Smooth muscle cell of the brain vasculature (primary cell): Measurements from ENCODE around the gene NELFB.

Experiments
- DNase-seq: peaks from one replicate; pipeline ENCODE4 v3.0.0-alpha.2; 2012; ENCODE audit warnings: low read depth, low spot score

The NELFB gene

DNA sequence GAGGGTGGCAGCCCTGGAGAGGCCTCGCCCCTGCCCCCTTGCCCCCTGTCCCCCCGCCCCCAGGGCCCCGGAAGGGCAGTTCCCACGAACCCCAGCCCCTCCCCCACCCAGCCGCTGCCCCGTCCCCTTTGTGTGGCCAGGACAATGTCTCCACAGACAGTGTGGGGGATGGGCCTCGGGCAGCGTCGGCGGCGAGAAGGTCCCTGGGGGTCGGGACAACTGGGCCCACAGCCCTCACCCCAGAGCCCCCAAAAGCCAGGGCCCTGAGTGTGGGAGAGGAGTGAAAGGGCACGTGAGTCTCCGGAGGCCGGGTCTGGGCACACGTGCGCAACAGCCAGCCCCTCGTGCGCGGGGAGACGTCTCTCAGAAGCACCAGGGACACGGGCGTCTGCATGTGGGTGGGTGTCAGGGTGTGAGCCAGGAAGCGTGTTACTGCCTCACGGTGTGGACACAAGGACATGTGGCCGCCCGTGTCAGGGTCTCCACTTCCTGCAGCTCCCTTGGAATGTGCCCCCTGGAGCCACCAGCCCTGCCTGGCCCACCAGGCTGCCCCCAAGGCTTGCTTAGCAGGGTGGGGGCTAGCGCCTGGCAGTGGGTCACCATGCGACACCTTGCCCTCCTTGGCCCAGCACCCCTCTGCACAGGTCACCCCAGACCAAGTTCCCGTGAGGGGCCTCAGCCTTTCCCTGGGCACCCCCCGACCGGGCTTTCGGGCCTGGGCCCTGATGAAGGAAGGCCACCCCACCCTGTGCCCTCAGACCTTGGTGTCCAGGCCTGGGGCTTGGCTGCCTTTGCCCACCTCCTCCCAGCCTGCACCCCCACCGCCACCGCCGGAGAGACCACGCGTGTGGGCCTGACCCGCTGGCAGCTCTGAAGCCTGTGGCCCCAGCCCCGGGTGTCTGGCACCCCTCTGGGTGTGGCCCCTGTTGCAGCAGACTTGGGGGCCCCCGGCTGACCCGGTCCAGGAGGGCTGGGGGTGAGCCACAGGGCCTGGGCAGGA is 59.7 kb downstream of the NELFB start:
- DNase-seq, result no peak

DNA sequence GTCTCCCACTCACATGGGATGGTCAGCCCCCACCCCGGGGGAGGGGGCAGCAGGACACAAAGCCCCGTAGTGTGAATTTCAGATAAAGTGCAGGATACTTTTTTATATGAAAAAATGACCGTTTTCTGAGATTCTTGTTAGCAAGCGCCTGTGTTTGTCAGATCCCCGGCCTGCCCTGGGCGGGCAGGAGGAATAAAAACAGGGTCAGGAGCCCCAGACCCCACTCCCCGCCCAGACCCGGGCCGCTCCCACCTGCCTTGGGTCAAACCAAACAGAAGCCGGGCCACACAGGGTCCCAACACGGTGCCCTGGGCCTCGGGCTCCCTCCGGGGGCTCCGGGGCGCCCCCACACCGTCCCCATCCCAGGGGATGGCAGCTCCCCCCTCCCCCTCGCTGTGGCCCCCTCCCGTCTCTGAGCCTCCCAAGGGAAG is 60.5 kb downstream of the NELFB start:
- no peak for DNase-seq

DNA sequence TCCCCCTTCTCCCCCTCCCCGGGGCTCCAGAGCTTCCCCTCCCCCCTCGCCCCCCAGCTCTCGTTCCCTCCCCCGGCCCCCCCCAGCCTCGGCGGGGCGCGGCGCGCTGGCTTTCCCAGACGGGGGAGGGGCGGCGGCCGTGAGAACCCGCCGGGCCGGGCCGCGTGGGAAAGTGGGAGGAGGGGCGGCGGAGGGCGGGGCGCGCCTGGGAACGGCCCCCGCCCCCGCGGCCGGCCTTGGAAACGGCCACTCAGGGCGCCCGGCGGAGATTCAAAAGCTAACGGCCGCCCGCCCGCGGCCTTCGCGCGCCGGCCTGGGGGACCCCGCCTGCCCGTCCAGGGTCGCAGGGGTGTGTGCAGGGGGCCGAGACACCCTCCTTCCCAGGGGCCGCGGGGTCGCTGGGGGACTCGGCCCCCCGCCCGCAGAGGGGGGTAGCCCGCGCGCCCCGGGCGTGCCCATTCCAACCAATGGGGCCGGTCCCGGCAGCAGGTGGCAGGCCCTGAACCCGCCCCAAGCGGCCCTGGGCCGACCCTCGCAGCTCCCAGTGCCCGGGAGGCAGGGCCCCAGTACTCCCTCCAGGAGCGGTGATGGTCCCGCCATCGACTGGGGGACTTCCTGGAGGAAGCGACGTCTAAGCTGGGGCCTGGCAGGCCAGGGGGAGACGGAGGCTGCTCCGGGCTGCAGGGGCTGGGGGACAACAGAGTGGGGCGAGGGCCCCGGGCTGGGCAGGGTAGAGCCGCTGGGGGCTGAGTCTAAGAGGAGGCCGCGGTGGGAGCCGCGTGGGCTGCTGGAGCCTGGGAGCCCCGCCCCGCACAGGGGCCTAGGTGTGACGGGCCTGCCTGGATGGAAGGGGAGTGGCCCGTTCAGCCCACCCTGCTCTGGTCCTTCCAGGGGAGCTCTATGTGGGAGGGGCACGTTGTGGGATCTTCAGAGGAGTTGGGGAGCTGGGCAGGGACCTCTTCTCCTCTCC is 61.2 kb downstream of the NELFB start:
- DNase-seq, result no peak

DNA sequence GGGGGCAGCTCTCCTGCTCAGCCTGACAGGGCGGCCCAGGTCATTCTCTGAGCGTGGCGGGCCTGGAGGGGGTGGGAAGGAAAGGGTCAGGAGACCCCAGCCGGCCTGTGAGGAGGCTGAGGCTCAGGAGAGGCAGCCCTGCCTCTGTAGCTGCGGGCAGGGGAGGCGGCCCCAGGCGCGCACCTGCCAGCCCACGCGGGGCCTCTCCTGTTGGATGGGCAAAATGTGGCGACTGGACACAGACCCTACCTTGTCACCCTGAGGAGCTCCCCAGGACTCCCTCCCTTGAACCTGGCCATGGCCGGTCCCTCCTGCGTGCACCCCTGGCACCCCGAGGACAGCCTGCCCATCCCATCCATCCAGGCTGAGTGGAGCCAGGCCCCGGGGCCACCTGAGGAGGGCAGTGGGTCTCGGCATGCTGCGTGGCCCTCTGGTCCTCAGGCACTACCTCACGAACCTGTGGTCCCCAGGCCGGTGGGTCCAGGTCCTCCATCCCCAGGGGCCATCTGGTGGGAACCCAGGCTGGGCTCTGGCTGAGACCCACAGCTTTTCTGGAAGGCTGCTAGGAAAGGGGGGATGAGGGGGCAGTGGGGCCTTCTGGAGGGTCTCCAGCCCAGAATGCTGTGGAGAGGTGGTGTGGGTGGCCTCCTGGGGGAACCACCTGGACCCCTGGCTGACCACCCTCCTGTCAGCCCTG is 62.0 kb downstream of the NELFB start:
- DNase-seq, result no peak

DNA sequence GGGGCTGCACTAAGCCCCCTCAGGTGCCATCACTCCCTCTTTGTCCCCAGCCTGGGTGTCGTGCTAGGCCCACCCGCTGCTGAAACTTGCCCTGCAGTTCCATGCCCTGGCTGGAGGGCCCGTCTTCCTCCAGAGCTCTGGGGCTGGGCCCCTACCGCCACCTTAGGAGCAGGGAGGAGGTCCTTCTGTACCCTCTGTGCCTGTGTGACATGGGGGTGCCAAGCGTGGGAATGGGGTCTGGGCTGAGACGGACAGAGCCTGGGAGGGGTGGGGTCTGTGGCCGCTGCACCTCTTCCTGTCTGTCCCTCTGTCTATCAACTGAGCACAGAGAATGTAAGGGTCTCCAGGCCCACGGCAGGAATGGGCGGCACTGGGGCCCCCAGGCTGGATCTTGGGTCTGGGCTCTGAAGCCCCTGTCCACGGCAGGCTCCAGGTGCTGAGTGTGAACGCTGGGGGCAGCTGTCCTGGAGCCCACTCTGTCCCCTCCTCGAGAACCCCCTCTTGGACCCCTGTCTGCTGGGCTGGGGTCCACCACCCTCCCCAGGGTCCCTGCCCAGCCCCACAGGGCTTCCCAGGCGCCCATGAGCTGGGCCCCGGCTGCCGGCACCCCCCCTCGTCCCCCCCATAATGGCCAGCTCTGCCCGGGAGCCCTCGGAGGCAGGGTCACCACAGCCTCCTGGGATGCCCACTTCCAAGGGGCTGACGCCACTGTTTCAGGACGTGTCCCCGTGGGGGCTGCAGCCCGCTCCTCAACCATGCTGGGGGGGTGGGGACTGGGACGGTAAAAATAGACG is 62.8 kb downstream of the NELFB start:
- DNase-seq, result no peak

DNA sequence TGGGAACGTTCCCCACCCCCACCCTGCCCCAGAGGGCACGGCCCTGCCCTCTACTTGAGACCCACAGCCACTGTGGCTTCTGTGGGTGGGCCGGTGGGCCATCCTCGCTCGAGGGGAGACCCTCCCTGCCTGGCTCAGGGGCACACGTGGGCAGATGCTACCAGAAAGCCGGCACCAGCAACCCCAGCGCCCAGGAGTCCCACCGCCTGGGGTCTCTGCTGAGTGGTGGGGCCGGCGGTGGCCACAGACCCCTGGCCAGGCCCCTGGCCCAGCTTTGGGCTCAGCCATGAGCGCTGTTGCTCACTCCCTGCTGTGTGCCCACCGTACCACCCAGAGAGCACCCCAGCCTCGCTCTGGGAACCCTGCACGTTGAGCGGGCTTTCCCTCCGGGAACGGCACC is 63.5 kb downstream of the NELFB start:
- DNase-seq, result no peak

DNA sequence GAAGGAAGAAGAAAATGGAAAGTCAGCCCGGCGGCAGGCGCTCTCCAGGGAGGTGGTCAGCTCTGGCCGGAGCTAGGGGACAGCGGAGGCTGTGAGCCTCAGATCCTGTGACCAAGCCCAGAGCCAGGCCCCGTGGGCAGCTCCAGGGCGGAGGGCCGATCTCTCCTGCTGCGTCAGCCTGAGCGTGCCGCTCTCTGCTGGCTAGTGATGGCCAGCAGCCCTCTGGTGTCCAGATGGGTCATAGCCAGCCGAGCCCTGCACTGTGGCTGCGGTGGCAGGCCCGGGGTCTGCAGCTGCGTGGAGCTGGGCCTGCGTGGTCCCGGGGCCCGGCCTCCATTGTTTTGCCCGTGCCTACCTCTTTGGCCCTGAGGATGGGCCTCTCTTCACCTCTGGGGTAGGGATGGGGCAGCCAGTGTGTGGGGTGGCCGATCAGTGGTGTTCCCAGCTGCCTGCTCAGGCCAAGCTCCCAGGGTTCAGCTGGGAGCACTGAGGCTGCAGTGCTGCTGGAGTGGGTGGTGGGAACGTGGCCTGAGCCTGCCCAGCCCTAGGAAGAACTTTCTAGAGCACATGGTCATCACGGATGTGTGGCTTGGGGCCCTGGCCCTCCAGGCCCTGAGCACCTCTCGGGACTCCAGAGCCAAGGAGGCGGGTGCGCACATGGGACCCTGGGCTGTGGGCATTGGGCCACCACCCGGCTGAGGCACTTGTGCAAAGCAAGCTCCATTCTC is 64.0 kb downstream of the NELFB start:
- DNase-seq, result no peak

DNA sequence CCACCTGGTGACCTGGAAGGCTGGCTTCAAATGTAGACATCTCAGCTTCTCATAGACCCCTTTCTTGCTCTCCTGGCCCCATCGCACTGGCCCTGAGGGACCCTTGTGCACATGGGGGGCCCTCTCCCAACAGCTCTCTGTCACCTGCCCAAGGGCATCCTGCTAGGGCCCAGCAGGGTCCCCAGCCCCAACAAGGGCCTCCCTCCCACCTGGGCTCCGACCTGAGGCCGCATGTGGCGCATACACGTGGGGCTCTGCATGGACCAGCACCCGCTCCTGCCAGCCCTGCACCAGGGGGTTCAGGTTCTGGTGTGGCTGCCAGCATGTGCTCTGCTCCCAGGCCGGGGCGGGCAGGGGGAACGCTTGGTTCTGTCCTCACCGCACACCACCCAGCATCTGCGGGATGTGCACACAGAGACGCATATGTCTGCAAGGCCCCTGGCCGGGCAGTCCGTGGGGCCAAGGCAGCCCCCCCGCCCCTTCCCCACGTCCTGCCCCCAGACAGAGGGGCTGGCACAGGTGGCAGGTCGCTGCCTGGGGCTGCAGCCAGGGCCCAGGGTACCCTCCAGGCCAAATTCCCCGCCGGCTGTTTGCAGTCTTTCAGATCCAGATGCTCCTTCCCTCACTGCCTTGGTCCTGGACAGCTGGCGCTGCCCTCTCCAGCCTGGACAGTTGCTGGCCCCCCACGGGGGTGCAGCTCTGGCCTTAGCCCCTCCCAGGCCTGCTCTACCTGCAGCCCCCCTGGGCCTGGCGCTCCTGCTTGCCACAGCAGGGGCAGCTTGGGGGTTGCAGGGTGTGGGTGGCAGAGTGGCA is 64.8 kb downstream of the NELFB start:
- no peak for DNase-seq

DNA sequence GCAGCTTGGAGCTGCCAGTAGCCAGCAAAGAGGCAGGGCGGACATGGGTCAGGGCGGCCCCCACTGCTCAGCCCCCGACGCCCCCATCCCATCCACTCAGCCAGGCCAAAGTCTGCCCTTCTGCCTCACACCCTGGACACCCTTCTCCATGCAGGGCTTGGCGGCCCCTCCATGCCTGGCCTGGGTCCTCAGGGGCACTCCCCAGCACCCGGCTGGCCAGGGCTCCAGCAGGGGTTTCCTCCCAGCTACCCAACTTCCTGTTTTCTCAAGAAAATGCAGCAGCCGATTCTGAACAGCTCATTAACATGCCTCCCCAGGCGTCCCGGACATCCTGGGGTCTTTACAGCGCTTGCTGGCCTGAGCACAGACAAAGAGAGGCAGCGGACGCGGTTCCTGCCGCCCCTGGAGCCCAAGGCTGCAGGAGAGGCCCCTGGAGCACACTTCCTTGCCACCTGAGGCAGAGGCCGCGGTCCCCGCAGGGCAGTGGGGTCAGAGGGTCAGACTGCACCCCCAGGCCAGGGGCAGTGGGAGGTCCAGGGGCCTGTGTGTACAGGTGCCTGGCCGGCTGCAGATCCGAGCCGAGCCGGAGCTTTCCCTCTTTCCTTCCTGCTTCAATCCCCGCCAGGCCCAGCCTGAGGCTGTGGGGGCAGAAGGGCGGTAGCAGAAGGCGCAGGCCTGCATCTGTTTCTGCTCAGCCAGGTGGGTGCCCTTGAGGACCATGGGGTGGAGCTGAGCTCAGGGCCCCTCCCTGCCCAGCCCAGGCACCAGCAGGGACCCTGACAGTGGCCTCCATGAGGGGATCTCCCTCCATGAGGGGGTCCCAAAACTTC is 65.6 kb downstream of the NELFB start:
- no peak for DNase-seq

DNA sequence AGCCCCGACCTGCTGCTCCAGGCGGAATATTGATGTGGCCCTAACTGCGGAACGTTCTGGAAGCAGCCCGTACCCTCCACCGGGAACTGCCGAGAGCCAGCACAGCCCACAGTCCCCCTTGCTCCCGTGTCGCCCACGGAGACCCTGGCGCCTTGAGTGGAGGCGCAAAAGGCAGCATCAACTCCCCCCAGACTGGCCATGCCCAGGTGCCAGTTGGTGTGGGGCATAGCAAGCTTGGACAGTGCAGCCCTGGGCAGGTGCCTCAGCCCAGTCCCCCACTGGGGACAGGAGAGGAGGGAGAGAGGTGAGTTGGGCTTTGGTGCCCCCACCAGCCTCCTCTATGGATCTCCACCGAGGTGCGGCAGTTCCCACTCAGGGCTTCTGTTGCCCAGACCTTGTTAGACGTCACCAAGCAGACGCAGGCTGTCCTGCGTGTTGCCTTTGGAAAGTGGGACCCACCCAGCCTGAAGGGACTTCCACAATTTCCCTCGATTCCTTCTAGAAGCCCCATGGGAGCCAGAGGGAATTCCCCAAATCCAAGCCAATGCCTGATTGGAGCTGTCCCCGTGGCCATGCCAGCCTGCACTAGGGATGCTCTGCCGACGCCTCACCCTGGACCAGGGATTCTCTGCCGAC is 66.7 kb downstream of the NELFB start:
- DNase-seq, result no peak
